Stomach (tissue), 9 donors: Measurements from ENCODE around the gene PMEPA1. TPM values are rescaled to one million over a fixed set of nuclear protein-coding genes. Genes with fewer than 3 reads are reported as not detected.

Experiments
- DNase-seq, 2 donors: peaks; one replicate each; pipeline versions ENCODE4 v3.0.0 to v3.0.0-alpha.2; 2013 to 2019
- H3K27ac ChIP-seq, 5 donors: fragments of 200-600 bp in 4 of 5; sonication (generic) in 4 of 5; one replicate each; pipeline ENCODE4 v1.5.1; 2013 to 2019; ENCODE audit warnings: mild to moderate bottlenecking in 1 of 5, moderate library complexity in 1 of 5
- H3K27me3 ChIP-seq, 3 donors: fragments of 200-600 bp; sonication (generic); one replicate each; pipeline ENCODE4 v1.5.1; 2017 to 2019; ENCODE audit warnings: mixed run types in 1 of 3
- H3K36me3 ChIP-seq, 4 donors: fragments of 200-600 bp; sonication (generic); 1 replicate in 3 of 4; 2 replicates in 1 of 4; pipeline ENCODE4 v1.5.1; 2016 to 2019
- H3K4me1 ChIP-seq, 4 donors: fragments of 200-600 bp; sonication (generic); one replicate each; pipeline ENCODE4 v1.5.1; 2016 to 2019
- H3K4me3 ChIP-seq, 4 donors: fragments of 200-600 bp; sonication (generic) in 3 of 4; one replicate each; pipeline ENCODE4 v1.5.1; 2016 to 2019; ENCODE audit warnings: mild to moderate bottlenecking in 1 of 4
- H3K9me3 ChIP-seq, 4 donors: fragments of 200-600 bp; sonication (generic); one replicate each; pipeline ENCODE4 v1.5.1; 2016 to 2019
- CTCF ChIP-seq, 7 experiments: fragments of 450-650 bp in 4 of 7; fragments of 200-600 bp in 3 of 7; sonication (generic) in 3 of 7; IDR thresholded peaks; one replicate each; pipeline ENCODE4 v1.5.1; 2016 to 2019; ENCODE audit warnings: antibody characterized with exemption in 7 of 7, control low read depth in 2 of 7, mild to moderate bottlenecking in 1 of 7
- EP300 ChIP-seq: sonication (generic); formaldehyde crosslinking; IDR thresholded peaks from one replicate; pipeline ENCODE4 v1.6.1; 2017; ENCODE audit warnings: antibody characterized with exemption
- POLR2A ChIP-seq, 4 donors: fragments of 450-650 bp; IDR thresholded peaks; one replicate each; pipeline ENCODE4 v1.6.1; 2016; ENCODE audit warnings: antibody characterized with exemption in 4 of 4, control low read depth in 2 of 4, mild to moderate bottlenecking in 1 of 4, moderate library complexity in 1 of 4
- POLR2AphosphoS5 ChIP-seq, 3 donors: sonication (generic); formaldehyde crosslinking; IDR thresholded peaks; one replicate each; pipeline ENCODE4 v1.6.1; 2016; ENCODE audit warnings: antibody characterized with exemption in 3 of 3
- WGBS, 5 donors: extraction: QIAGEN DNeasy Blood & Tissue Kit in 3 of 5; methylation state at CpG; one replicate each; pipeline versions ENCODE4 v1.1.5 to v1.1.7; 2013 to 2018; 5-methylcytosine and 5-hydroxymethylcytosine counted together
- intact Hi-C: fragments of 100-400 bp; cut with DNase I; formaldehyde crosslinking; loops from one replicate; pipeline ENCODE4 v1.15.1; 2023; ENCODE audit warnings: low total_unique reads
- polyA plus RNA-seq, 3 donors: library from polyadenylated mRNA; stranded (reverse); fragments of 200-250 nt; gene quantifications; one replicate each; pipeline ENCODE4 v1.2.3, GENCODE V29; 2013
- total RNA-seq, 5 donors: library from RNA; depleted of rRNA; stranded (reverse); fragments of >200 nt; gene quantifications; one replicate each; pipeline versions ENCODE4 v1.1.0 to v1.2.3, GENCODE V29; 2014 to 2016
- donor health status: healthy with polysubstance abuse.
- donor health status: Bipolar disorder and iron deficiency.
- donor health status: healthy.

The PMEPA1 gene
- total and polyA plus RNA-seq, 8 donors = 5.3 to 17.2 (median 8.0) TPM; not detected in 1

GRCh38 chr20:57659517-57660180 lies 50.2 kb downstream of the PMEPA1 start:
- Histone ChIP-seq H3K9me3 (no peaks in the 10 kb centered on the region), H3K4me3 (no peak overlapping the region), H3K27me3 (no peaks in the 10 kb centered on the region), H3K36me3 (peaks cover 10 to 40% (median 33%) of the 10 kb centered on the region in 4 donors), H3K27ac (no peak overlapping the region), H3K4me1 (peaks cover 0 to 22% (median 15%) of the 10 kb centered on the region in 4 donors)
- TF ChIP-seq POLR2AphosphoS5 (IDR thresholded peaks at IDR 0.05) (no peak), CTCF (IDR thresholded peaks at IDR 0.05) (no peak), POLR2A (IDR thresholded peaks at IDR 0.05) (no peak), EP300 (no peak)
- intact Hi-C loops = no loop called here
- peak; percentile 1 to 18 for DNase-seq
- 90 to 94% (median 91%) methylated on average over 22 to 24 of the region's 24 CpGs for WGBS, 5 donors

- no peaks in the 10 kb centered on the region for H3K27me3 ChIP-seq
- TF ChIP-seq EP300 = no peak
- TF ChIP-seq POLR2AphosphoS5 (IDR thresholded peaks at IDR 0.05) = no peak
- no peak for TF ChIP-seq CTCF (IDR thresholded peaks at IDR 0.05)
- no peak for TF ChIP-seq POLR2A (IDR thresholded peaks at IDR 0.05)
- H3K9me3 ChIP-seq = no peaks in the 10 kb centered on the region
- DNase-seq = peak; percentile 4 to 17
- peaks cover 10 to 40% (median 33%) of the 10 kb centered on the region in 4 donors for H3K36me3 ChIP-seq
- H3K27ac ChIP-seq = no peak overlapping the region
- intact Hi-C loops = no loop called here
- H3K4me1 ChIP-seq = peaks cover 0 to 27% (median 18%) of the 10 kb centered on the region in 4 donors
- no peak overlapping the region for H3K4me3 ChIP-seq
- WGBS, 5 donors = 86 to 90% (median 88%) methylated on average over 16 to 25 of the region's 25 CpGs
These were observed 50.8 kb downstream of the PMEPA1 start for GRCh38 chr20:57658833-57659516.

GRCh38 chr20:57658447-57658832 lies 51.4 kb downstream of the PMEPA1 start:
- intact Hi-C loops = no loop called here
- peaks cover 10 to 42% (median 34%) of the 10 kb centered on the region in 4 donors for H3K36me3 ChIP-seq
- H3K27me3 ChIP-seq = no peaks in the 10 kb centered on the region
- 68 to 88% (median 83%) methylated on average over 5 to 8 of the region's 8 CpGs for WGBS, 5 donors
- H3K9me3 ChIP-seq = no peaks in the 10 kb centered on the region
- H3K4me3 ChIP-seq = no peak overlapping the region
- H3K27ac ChIP-seq = no peak overlapping the region
- H3K4me1 ChIP-seq = peaks cover 0 to 27% (median 18%) of the 10 kb centered on the region in 4 donors
- DNase-seq = peak in 1 of 2 donors; percentile 1
- TF ChIP-seq POLR2A (IDR thresholded peaks at IDR 0.05) (no peak), CTCF (IDR thresholded peaks at IDR 0.05) (no peak), EP300 (no peak), POLR2AphosphoS5 (IDR thresholded peaks at IDR 0.05) (no peak)

GRCh38 chr20:57657535-57658446 lies 52.0 kb downstream of the PMEPA1 start:
- peak overlapping the region in 2 of 5 donors; percentile 33 to 38 for H3K27ac ChIP-seq
- TF ChIP-seq EP300 (no peak), POLR2AphosphoS5 (IDR thresholded peaks at IDR 0.05) (no peak), POLR2A (IDR thresholded peaks at IDR 0.05) (no peak), CTCF (IDR thresholded peaks at IDR 0.05) (no peak)
- 61 to 68% (median 64%) methylated on average over 30 to 36 of the region's 36 CpGs for WGBS, 5 donors
- H3K4me3 ChIP-seq = no peak overlapping the region
- peaks cover 10 to 49% (median 36%) of the 10 kb centered on the region in 4 donors for H3K36me3 ChIP-seq
- DNase-seq = peak; percentile 49 to 70
- intact Hi-C loops = no loop called here
- H3K9me3 ChIP-seq = no peaks in the 10 kb centered on the region
- no peaks in the 10 kb centered on the region for H3K27me3 ChIP-seq
- H3K4me1 ChIP-seq = peaks cover 0 to 27% (median 18%) of the 10 kb centered on the region in 4 donors
